B cell (primary cell): Measurements from ENCODE around the gene MEF2B. TPM values are rescaled to one million over a fixed set of nuclear protein-coding genes. Genes with fewer than 3 reads are reported as not detected.

ENCODE experiments used
- ATAC-seq: fragments of 200-7000 bp; cut with Tn5 transposase; one replicate; pipeline ENCODE4 v1.10.0; 2021; ENCODE audit warnings: low read depth, mild to moderate bottlenecking, moderate number of reproducible peaks, moderate library complexity
- CTCF ChIA-PET: fragments of 350-600 bp; sonication (Branson Sonifier 250); formaldehyde crosslinking; loops from one replicate; lab custom pipeline; 2021; ENCODE audit warnings: antibody characterized with exemption, inconsistent platforms; lab: Charles Lee
- POLR2A ChIA-PET: fragments of 350-600 bp; sonication (Branson Sonifier 250); formaldehyde crosslinking; loops from one replicate; lab custom pipeline; 2021; ENCODE audit warnings: antibody characterized with exemption; lab: Charles Lee
- DNase-seq: peaks from one replicate; pipeline ENCODE4 v3.0.0; 2013
- H2AFZ ChIP-seq: 2 replicates; pipeline ENCODE4 v1.6.1; 2012; ENCODE audit warnings: mild to moderate bottlenecking, low read depth, low read length; ENCODE audit not compliant: insufficient read depth, poor library complexity, severe bottlenecking
- H3K27ac ChIP-seq, 2 donors: 1 replicate in 1 of 2; 2 replicates in 1 of 2; pipeline ENCODE4 v1.5.1; 2012 to 2013; ENCODE audit warnings: low read length in 2 of 2, mild to moderate bottlenecking in 2 of 2, moderate library complexity in 1 of 2
- H3K27me3 ChIP-seq, 4 experiments: fragments of 200-600 bp in 1 of 4; sonication (generic) in 1 of 4; replicated peaks in 1 of 4; 1 replicate in 2 of 4; 2 replicates in 2 of 4; pipeline versions ENCODE4 v1.6.1 to v1.7.0; 2013 to 2016; ENCODE audit warnings: low read length in 3 of 4, mild to moderate bottlenecking in 2 of 4, mixed read lengths in 1 of 4, moderate library complexity in 1 of 4; ENCODE audit not compliant: insufficient read depth in 4 of 4, control insufficient read depth in 3 of 4; ENCODE audit errors: control extremely low read depth in 1 of 4
- H3K36me3 ChIP-seq, 2 experiments: replicated peaks in 1 of 2; 1 replicate in 1 of 2; 2 replicates in 1 of 2; pipeline versions ENCODE4 v1.6.1 to v1.7.1; 2013; ENCODE audit warnings: low read length in 1 of 2; ENCODE audit not compliant: insufficient read depth in 2 of 2, control insufficient read depth in 1 of 2; ENCODE audit errors: control extremely low read depth in 1 of 2, extremely low read depth in 1 of 2
- H3K4me1 ChIP-seq, 2 donors: fragments of 200-600 bp in 1 of 2; sonication (generic) in 1 of 2; 1 replicate in 1 of 2; 2 replicates in 1 of 2; pipeline versions ENCODE4 v1.5.1 to v1.6.1; 2013 to 2017; ENCODE audit warnings: low read length in 2 of 2; ENCODE audit not compliant: control insufficient read depth in 2 of 2, insufficient read depth in 2 of 2
- H3K4me2 ChIP-seq: replicated peaks from 2 replicates; pipeline ENCODE3; 2012; ENCODE audit warnings: mild to moderate bottlenecking, low read depth, low read length; ENCODE audit not compliant: poor library complexity, severe bottlenecking
- H3K4me3 ChIP-seq, 5 experiments: fragments of 200-600 bp in 1 of 5; sonication (generic) in 1 of 5; 1 replicate in 3 of 5; 2 replicates in 2 of 5; pipeline versions ENCODE4 v1.5.1 to v1.7.0; 2011 to 2016; ENCODE audit warnings: low read length in 4 of 5, mild to moderate bottlenecking in 4 of 5, low read depth in 2 of 5, control low read depth in 1 of 5, moderate library complexity in 1 of 5; ENCODE audit not compliant: insufficient read depth in 1 of 5; ENCODE audit errors: control extremely low read depth in 1 of 5, extremely low read depth in 1 of 5
- H3K79me2 ChIP-seq: fragments of 200-600 bp; sonication (generic); one replicate; pipeline ENCODE4 v1.6.0; 2016; ENCODE audit warnings: low read length; ENCODE audit not compliant: control insufficient read depth, insufficient read depth
- H3K9ac ChIP-seq: fragments of 200-600 bp; sonication (generic); 2 replicates; pipeline ENCODE4 v1.6.1; 2017; ENCODE audit warnings: mild to moderate bottlenecking, low read length, moderate library complexity
- H3K9me3 ChIP-seq, 3 donors: one replicate each; pipeline versions ENCODE4 v1.6.1 to v1.7.1; 2013; ENCODE audit warnings: low read length in 2 of 3; ENCODE audit not compliant: control insufficient read depth in 2 of 3, insufficient read depth in 1 of 3; ENCODE audit errors: control extremely low read depth in 1 of 3
- H4K20me1 ChIP-seq: 2 replicates; pipeline ENCODE4 v1.6.0; 2012; ENCODE audit warnings: mild to moderate bottlenecking, low read length; ENCODE audit not compliant: insufficient read depth, control insufficient read depth, poor library complexity, severe bottlenecking
- H3K27ac Mint-ChIP-seq: one replicate; pipeline ENCODE4 v1.8.0; 2021; ENCODE audit warnings: mixed read lengths
- H3K27me3 Mint-ChIP-seq: one replicate; pipeline ENCODE4 v1.8.0; 2021; ENCODE audit warnings: mixed read lengths
- H3K4me1 Mint-ChIP-seq: one replicate; pipeline ENCODE4 v1.8.0; 2021; ENCODE audit warnings: mixed read lengths
- H3K4me3 Mint-ChIP-seq: one replicate; pipeline ENCODE4 v1.8.0; 2021; ENCODE audit warnings: mixed read lengths
- H3K9me3 Mint-ChIP-seq: one replicate; pipeline ENCODE4 v1.8.0; 2022; ENCODE audit warnings: mixed read lengths; ENCODE audit not compliant: insufficient read depth
- EZH2 ChIP-seq: IDR thresholded peaks from 2 replicates; pipeline ENCODE4 v1.6.1; 2012; ENCODE audit warnings: borderline replicate concordance, low read depth, mild to moderate bottlenecking, moderate library complexity, low read length; ENCODE audit not compliant: insufficient read depth, poor library complexity, severe bottlenecking
- WGBS: methylation state at CpG from one replicate; pipeline ENCODE4 v1.1.5; 2013; ENCODE audit warnings: missing lambda C conversion rate; ENCODE audit not compliant: insufficient coverage; 5-methylcytosine and 5-hydroxymethylcytosine counted together
- intact Hi-C: fragments of 100-400 bp; cut with micrococcal nuclease; formaldehyde crosslinking; loops from one replicate; pipeline ENCODE4 v1.10.0; 2022
- polyA plus RNA-seq: library from polyadenylated mRNA; depleted of rRNA; stranded (reverse); fragments of >200 nt; gene quantifications from 2 replicates; pipeline ENCODE4 v1.2.3, GENCODE V29; 2012
- total RNA-seq, 2 donors: library from RNA; stranded (reverse); fragments of 120-200 nt in 1 of 2; gene quantifications; 1 replicate in 1 of 2; 2 replicates in 1 of 2; pipeline versions ENCODE4 v1.2.3 to v1.2.4, GENCODE V29; 2013 to 2022
- TF ChIP-seq, protein P1 (sequence below): fragments of 200-600 bp; IDR thresholded peaks from one replicate; pipeline ENCODE4 v1.8.0; 2022; ENCODE audit warnings: antibody characterized with exemption, mild to moderate bottlenecking

Gene MEF2B
- total and polyA plus RNA-seq, 2 donors (not counting 1 experiment from before 2014, with no cell fraction given), result 4.6 to 5.5 TPM

GRCh38 chr19:19185853-19186740, 16.0 kb upstream of the MEF2B start:
- Histone ChIP-seq H3K4me2 (no peak overlapping the region), H2AFZ (no peak overlapping the region), H4K20me1 (peaks cover 17% of the 10 kb centered on the region), H3K79me2 (peaks cover 43% of the 10 kb centered on the region), H3K27me3 (no peaks in the 10 kb centered on the region), H3K27ac (no peak overlapping the region), H3K4me3 (no peak overlapping the region), H3K36me3 (peaks cover 0 to 36% of the 10 kb centered on the region in 2 experiments), H3K4me1 (peaks cover 19 to 35% of the 10 kb centered on the region in 2 donors), H3K9ac (no peak overlapping the region), H3K9me3 (peaks cover 0 to 14% (median 5%) of the 10 kb centered on the region in 3 donors)
- Mint-ChIP-seq H3K27me3 (no peaks in the 10 kb centered on the region), H3K9me3 (peaks cover 4% of the 10 kb centered on the region), H3K4me3 (no peak overlapping the region), H3K4me1 (peaks cover 29% of the 10 kb centered on the region), H3K27ac (peak overlapping the region; percentile 57)
- ChIA-PET CTCF (no interaction called here), POLR2A (no interaction called here)
- DNase-seq, result no peak
- TF ChIP-seq, protein P1, sequence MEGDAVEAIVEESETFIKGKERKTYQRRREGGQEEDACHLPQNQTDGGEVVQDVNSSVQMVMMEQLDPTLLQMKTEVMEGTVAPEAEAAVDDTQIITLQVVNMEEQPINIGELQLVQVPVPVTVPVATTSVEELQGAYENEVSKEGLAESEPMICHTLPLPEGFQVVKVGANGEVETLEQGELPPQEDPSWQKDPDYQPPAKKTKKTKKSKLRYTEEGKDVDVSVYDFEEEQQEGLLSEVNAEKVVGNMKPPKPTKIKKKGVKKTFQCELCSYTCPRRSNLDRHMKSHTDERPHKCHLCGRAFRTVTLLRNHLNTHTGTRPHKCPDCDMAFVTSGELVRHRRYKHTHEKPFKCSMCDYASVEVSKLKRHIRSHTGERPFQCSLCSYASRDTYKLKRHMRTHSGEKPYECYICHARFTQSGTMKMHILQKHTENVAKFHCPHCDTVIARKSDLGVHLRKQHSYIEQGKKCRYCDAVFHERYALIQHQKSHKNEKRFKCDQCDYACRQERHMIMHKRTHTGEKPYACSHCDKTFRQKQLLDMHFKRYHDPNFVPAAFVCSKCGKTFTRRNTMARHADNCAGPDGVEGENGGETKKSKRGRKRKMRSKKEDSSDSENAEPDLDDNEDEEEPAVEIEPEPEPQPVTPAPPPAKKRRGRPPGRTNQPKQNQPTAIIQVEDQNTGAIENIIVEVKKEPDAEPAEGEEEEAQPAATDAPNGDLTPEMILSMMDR, result peak; percentile 39
- TF ChIP-seq EZH2, result no peak
- 88% methylated on average over 7 of the region's 9 CpGs for WGBS
- peak; percentile 41 for ATAC-seq
- intact Hi-C loops, result no loop called here

DNA sequence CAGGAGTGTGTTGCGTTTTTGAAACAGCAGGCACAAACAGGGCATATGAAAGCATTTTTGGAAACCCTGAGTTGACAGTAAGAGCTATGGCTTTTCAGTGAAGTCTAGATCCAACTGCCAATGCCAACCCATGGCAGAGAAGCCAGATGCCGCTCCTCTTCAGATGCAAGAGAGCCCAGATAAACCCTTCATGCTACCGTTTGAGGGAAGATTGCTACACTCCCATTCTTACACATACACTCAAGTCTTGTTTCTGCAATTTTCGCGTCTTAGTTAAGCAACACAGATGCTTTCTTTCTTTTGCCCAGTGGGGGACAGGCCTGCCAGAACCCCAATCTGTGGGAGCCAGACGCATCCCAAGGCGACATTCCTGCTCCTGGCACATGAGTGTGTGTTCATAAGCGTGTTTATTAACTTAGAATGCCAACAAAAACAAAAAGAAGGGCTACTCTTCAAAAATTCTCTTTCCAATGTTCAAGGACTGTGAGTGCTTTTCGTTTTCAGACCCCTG, 11.5 kb upstream of the MEF2B start:
- peaks cover 0 to 48% of the 10 kb centered on the region in 2 experiments for H3K36me3 ChIP-seq
- H3K27me3 ChIP-seq, result no peaks in the 10 kb centered on the region
- DNase-seq (no peak), ATAC-seq (no peak)
- peaks cover 0 to 9% (median 1%) of the 10 kb centered on the region in 3 donors for H3K9me3 ChIP-seq
- peaks cover 7% of the 10 kb centered on the region for H3K4me1 Mint-ChIP-seq
- POLR2A ChIA-PET, result no interaction called here
- H3K4me3 Mint-ChIP-seq, result no peak overlapping the region
- H3K9ac ChIP-seq, result no peak overlapping the region
- no peak overlapping the region for H3K27ac Mint-ChIP-seq
- H3K4me1 ChIP-seq, result peaks cover 0 to 11% of the 10 kb centered on the region in 2 donors
- peaks cover 16% of the 10 kb centered on the region for H3K79me2 ChIP-seq
- WGBS, result 97% methylated on average over 6 of the region's 9 CpGs
- no peak overlapping the region for H2AFZ ChIP-seq
- no peak for TF ChIP-seq EZH2
- TF ChIP-seq, protein P1, result no peak
- peaks cover 2% of the 10 kb centered on the region for H3K9me3 Mint-ChIP-seq
- H3K4me3 ChIP-seq, result no peak overlapping the region
- CTCF ChIA-PET, result interaction anchor here (1.2 kb wide), 1 partner anchor 44 kb away, joined by 3 read pairs; no protein-coding TSS in a partner anchor
- no peaks in the 10 kb centered on the region for H3K27me3 Mint-ChIP-seq
- H3K27ac ChIP-seq, result no peak overlapping the region
- peaks cover 4% of the 10 kb centered on the region for H4K20me1 ChIP-seq
- no peak overlapping the region for H3K4me2 ChIP-seq
- intact Hi-C loops, result no loop called here
